Measurements from ENCODE around the gene SEZ6L2.

SEZ6L2 gene

DNA sequence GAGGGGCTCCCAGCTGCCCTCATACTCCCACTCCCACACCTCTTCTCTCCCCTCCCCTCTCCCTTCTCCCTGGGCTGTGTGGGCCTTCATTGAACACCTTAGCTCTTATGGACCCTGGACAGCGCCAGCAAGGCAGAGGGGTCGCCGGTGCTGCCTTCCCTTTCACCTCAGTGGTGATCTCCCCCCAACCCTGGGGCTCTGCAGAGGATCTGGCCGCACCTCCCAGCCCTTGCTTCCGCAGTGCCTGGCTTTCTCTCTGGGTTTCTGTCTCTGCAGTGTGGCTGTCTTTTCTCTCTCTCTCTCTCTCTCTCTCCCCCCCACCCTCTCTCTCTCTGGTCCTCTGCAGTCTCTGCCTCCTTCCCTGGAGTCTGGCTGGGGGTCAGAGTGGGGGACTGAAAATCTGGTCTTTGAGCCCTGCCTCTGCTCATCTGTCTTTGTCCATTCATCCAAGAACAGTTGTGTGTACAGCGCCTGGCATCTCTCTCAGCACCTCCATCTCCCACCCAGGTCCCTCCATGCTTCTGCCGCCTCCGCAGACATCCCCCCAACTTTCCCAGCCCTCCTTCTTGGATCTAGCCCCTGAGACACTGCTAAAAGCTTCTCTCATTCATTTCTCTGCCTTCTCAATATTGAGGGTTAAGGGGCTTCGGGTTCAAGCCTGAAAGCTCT is 1.1 kb downstream of the SEZ6L2 start:
- TF ChIP-seq CTCF (IDR thresholded peaks at IDR 0.05; ENCODE audit: borderline replicate concordance, insufficient read depth, low read depth, low read length), result no peak
- no peak overlapping the region for H3K4me3 ChIP-seq (ENCODE audit: low read depth, low read length)

GRCh38 chr16:29897333-29897732 is 2.0 kb downstream of the SEZ6L2 start:
- H3K4me3 ChIP-seq (ENCODE audit: low read depth, low read length), result no peak overlapping the region
- no peak for TF ChIP-seq CTCF (IDR thresholded peaks at IDR 0.05; ENCODE audit: borderline replicate concordance, insufficient read depth, low read depth, low read length)

DNA sequence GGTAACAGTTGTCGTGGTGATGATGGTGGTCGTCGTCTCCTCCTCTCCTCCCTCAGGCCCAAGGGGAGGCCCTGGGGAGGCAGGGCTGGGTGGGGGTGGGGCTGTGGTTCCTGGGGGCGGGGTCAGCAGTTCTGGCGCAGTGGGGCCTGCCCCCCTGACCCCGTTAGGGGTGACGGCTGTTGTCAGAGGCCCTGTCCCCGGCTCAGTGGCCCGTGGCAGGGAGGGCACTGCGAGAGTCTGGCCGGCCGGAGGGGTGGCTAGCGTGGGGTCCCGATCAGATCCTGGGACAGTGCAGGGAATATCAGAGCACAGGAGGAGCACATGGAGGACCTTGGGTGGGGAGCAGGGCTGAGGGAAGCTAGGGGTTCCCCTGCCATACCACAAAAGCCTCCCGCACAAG is 2.5 kb downstream of the SEZ6L2 start:
- TF ChIP-seq CTCF (IDR thresholded peaks at IDR 0.05; ENCODE audit: borderline replicate concordance, insufficient read depth, low read depth, low read length), result no peak
- H3K4me3 ChIP-seq (ENCODE audit: low read depth, low read length), result no peak overlapping the region

- TF ChIP-seq CTCF (IDR thresholded peaks at IDR 0.05; ENCODE audit: borderline replicate concordance, insufficient read depth, low read depth, low read length), result no peak
- H3K4me3 ChIP-seq (ENCODE audit: low read depth, low read length), result no peak overlapping the region
These were observed 5.0 kb downstream of the SEZ6L2 start for GRCh38 chr16:29894352-29894751.

DNA sequence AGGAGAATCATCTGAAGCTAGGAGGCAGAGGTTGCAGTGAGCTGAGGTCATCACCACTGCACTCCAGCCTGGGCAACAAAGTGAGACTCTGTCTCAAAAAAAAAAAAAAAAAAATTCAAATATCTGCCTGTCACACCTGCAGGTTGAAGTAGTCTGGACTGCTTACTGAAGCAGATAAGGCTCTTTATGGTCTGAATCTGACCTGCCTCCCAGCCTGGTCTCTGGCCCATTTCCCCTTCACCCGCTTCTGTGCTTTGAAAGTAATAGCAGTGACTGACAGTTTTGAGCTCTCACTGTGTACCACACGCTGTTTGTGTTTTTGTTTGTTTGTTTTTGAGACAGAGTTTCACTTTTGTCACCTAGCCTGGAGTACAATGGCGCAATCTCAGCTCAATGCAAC is 5.8 kb downstream of the SEZ6L2 start:
- H3K4me3 ChIP-seq (ENCODE audit: low read depth, low read length), result no peak overlapping the region
- TF ChIP-seq CTCF (IDR thresholded peaks at IDR 0.05; ENCODE audit: borderline replicate concordance, insufficient read depth, low read depth, low read length), result no peak

DNA sequence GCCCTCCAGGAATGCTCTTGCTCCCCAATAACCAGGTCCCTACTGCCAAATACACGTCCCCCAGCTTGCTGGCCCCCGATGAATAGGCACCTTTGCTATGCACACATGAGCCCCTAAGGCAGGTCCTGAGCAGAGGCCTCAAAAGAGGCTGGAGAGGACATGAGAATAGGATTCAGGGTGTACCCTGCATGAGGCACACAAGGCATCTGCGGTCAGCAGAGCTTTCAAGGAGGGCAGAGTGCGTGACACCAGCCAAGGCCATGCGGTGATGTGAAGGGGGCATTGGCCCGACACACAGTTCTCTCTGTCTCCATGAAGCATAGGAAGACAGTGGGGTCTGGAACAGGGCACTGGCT is 6.9 kb downstream of the SEZ6L2 start:
- H3K4me3 ChIP-seq (ENCODE audit: low read depth, low read length), result no peak overlapping the region
- TF ChIP-seq CTCF (IDR thresholded peaks at IDR 0.05; ENCODE audit: borderline replicate concordance, insufficient read depth, low read depth, low read length), result no peak

Measured in GM12875 (cell line).